HG02943 (cell line): ENCODE results near the gene CAV1.
"Not testable (repeated sequence)": the region's sequence is repeated elsewhere in the genome, so short reads cannot be mapped to it uniquely, and the experiment has no call there.

Source experiments
- ATAC-seq: cut with Tn5 transposase; IDR thresholded peaks from one replicate; pipeline ENCODE4 v1.9.1; 2021; ENCODE audit warnings: mild to moderate bottlenecking, low read depth, moderate library complexity; ENCODE audit not compliant: unreplicated experiment

Gene CAV1, protein sequence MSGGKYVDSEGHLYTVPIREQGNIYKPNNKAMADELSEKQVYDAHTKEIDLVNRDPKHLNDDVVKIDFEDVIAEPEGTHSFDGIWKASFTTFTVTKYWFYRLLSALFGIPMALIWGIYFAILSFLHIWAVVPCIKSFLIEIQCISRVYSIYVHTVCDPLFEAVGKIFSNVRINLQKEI

DNA sequence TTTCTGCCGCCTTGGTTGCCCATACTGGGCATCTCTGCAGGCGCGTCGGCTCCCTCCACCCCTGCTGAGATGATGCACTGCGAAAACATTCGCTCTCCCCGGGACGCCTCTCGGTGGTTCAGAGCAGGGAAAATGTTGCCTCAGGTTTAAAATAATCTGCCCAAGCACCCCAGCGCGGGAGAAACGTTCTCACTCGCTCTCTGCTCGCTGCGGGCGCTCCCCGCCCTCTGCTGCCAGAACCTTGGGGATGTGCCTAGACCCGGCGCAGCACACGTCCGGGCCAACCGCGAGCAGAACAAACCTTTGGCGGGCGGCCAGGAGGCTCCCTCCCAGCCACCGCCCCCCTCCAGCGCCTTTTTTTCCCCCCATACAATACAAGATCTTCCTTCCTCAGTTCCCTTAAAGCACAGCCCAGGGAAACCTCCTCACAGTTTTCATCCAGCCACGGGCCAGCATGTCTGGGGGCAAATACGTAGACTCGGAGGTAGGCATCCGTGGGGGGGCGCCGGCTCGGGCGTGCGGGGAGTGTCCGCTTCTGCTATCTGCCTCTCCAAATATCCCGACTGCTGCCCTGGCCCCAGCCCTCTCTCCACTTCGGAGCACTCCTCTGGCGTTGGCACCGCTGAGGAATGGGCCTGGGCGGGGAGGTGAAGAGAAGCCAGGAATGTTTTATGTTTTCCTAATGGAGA is at the start of gene CAV1:
CAV1 (plus strand) TSS at position 428 of the 689 bp plus-strand sequence; CDS start at position 455, 27 bp downstream.
- ATAC-seq = no peak

DNA sequence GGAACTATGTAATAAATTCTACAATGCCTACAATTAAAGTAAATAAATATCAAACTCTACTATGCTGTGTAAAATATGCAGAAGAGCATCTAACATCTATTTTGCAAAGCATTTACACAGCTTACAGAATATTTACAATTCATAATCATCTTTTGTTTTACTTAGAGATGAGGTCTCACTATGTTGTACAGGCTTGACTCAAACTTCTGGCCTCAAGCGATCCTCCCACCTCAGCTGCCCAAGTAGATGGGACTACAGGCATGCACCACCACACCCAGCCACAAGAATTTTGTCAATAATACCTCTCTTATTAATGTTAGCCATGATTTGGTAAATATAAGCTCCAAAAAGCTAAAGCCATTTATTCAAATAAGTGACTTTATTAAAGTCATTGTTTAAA is 47.2 kb upstream of the CAV1 start:
- no peak for ATAC-seq

DNA sequence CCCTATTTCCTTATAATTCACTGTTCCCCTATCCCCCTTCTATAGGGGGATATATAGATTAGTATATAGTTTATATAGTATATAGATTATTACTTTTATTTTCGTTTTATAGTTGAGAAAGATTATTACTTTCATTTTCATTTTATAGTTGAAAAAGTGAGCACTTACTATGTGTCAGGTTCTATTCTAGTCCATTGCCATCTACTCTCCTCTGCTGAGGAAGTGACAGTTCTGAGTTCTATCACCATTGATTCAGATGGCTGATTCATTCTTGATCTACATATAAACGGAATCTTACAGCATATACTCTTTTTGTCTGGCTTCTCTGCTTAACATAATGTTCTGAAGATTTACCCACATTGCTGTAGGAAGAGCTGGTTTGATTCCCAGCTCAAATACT is 46.0 kb upstream of the CAV1 start:
- no peak for ATAC-seq

DNA sequence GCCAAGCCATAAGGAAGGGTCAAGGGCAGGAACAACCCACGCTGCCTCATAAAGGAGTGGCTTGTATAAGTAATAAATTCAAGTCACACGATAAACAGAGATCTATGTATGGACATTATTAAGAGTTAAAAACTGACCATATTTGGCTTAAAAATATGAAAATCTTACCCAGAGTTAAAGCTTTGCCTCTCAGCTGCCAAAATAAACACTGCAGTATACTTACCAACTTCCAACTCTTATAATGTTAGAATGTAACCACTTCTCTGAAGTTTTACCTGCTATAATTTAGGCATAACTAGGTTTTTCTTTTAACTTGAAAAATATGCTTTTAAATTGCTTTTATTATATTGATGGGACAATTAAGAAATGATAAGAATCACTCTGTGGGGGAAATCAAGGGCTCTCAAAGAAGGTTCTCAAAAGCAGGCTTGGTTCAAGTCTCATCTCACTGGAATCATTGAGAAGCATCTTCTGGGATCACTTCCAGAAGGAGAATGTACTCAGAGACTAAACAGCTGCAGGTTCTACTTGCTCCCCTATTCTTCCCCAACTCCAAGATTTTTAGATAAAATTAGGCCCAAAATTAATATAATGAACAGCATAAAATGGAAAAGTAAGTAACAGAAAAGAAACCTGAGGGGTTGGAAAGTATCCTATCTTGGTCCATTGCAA is 41.4 kb upstream of the CAV1 start:
- ATAC-seq = no peak

DNA sequence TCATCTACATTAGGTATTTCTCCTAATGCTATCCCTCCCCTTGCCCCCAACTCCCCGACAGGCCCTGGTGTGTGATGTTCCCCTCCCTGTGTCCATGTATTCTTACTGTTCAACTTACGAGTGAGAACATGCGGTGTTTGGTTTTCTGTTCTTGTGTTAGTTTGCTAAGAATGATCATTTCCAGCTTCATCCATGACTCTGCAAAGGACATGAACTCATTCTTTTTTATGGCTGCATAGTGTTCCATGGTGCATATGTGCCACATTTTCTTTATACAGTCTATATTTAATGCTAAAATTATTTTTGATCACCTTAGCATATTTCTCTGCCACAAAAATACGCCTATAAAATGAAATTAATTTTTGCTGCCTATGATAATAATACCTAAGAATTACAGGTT is 40.4 kb upstream of the CAV1 start:
- not testable (repeated sequence) for ATAC-seq

DNA sequence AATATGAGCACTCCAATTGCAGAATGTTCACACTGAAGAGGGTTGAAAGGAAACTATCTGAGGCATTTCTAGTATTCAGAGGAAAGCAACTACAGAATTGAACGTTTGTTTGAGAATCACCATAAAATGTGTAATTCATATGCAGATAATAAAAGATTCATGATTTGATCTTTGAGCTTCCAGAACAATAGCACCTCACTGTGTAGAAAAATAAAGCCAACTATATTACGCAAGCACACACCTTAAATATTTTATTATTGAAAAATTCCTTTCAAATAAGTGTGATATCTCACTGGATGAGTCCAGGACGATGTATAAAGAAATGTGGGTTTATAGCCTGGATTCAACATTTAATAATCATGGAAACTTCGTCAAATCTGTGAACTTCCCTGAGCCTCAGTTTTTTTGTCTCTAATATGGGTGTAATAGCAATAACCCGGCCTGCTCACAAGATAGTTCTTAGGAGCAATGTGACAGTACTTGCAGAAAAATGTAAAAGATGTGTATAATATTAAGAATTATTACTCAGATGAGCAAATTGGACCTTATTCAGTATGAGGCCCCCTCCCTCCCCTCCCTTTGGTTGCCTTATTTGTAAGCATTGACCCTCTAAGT is 36.8 kb upstream of the CAV1 start:
- ATAC-seq = no peak

DNA sequence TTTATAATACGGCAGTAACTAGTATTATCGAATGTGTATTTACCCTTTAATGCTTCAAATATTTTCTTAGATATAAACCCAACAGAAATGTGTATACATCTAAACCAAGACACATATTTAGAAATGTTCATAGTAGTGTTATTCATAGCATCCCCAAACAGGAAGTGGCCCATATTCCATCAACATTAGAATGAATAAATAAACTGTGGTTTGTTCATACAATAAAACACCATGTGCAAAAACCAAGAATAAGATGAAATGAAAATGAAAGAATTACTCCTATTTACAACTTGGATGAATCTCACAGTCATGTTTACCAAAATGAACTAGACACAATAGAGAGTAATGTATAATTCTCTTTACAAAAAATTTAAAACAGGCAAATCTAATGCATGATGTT is 34.5 kb upstream of the CAV1 start:
- no peak for ATAC-seq

DNA sequence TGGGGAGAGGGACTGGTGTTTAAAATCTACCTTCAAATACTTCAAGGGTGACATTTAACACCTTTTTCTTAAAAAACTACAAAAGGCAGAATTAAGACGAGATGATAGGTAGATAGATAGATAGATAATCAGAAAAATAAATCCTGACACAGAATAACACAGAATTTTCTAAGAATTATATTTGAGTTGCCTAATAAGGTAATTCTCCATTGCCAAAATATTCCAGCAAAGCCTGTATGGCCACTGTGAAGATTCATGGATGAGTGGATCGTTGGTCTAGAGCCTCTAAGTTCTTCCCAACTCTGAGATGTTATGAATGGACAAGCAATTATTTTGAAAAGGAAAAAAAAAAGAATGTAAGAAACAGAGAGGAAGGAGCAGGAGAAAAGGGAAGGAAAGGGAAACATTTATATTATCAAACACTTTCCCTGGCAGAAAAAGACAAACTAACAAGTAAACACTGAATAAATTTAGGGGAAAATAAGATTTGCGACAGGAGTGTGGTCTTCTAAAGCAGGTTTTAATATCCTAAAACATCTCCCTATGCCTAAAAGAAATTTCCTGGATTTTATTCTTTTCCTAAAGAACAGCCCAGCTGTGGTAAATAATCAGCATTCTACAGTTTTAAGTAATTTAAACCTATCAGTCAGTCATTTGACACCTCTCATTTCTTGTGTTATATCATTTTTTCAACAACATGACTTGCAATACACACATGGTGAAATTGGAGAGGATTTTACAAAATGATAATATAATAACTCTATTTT is 32.8 kb upstream of the CAV1 start:
- no peak for ATAC-seq

DNA sequence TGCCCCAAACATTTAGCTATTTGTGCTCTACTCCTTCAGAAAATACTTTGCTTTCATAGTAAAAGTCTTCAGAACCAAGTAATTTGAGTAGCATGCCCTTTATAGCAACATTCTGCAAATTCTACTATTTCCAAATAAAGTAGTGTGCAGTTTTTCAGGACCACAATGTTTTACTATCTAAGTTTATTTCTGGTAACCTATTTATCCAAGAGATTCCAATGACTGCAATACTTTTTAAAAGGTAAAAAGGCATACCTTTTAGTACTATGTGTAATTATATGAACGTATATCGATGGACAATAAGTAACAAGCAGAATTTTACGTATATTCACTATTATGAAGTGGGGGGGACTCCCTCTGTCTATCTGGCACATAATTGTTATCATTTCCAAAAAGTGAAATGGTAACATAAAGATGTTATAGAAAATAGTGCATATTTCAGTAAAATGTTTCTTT is 32.2 kb upstream of the CAV1 start:
- ATAC-seq = no peak

DNA sequence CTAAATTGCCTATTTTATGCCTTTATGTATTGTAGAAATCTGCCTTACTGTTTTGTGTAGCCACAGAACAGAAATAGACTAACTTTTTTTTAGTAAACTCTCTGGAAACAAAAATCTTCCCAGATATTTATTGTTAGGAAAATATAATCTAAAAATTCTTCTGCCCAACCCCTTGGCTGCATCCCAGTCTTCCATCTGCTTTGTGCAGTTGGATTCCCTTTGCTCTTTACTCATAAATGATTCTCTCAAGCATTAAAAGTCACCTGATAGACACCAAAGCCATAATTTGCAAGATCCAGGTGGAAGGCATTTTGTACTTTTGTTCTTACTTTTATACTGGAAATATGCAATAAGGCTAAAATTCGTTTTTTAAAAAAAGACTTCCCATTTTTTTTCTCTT is 31.4 kb upstream of the CAV1 start:
- ATAC-seq = no peak

DNA sequence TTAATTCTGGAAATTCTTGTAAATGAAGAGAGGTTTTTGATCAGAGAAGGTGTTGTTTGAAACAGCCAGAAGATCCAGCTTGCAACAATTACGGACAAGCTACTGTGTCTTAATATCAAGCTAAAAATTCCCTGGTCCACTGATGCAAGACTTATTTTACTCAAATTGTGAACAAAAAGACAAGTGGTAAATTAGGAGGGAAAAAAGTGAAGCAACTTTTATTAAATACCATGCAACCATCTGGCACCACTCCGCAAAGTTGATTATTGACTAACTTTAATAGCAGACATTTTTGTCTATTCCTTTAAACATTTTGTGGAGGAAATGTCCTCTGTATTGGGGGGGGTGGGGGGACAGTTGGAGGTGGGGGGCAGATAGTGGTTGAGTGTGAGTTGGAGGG is 30.4 kb upstream of the CAV1 start:
- no peak for ATAC-seq

DNA sequence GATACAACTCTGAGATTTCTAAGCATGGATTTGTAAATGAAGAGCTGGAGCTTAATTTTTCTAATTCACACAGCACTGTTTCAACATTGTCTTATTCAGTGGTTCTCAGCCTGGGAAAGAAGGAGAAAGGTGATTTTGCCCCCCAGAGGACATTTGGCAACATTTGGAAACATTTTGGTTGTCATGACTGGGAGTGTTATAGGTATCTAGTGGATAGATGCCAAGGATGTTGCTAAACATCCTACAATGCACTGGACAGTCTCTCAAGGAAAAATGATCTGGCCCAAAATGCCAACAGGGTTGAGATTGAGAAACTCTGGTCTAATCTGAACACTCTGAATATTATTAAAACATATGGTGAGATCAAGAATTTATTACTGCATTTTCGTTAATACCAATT is 29.1 kb upstream of the CAV1 start:
- no peak for ATAC-seq

DNA sequence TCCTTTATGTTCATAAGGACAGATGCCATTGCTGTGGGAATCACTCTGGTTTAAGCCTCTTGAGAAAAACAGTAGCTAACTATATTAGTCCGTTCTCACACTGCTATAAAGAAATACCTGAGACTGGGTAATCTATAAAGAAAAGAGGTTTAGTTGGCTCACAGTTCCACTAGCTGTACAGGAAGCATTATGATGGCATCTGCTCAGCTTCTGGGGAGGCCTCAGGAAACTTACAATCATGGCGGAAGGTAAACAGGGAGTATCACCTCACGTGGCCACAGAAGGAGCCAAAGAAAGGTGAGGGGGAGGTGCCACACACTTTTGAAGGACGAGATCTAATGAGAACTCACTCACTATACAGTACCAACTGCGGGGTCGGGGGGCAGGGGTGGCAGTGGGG is 28.2 kb upstream of the CAV1 start:
- ATAC-seq = no peak

DNA sequence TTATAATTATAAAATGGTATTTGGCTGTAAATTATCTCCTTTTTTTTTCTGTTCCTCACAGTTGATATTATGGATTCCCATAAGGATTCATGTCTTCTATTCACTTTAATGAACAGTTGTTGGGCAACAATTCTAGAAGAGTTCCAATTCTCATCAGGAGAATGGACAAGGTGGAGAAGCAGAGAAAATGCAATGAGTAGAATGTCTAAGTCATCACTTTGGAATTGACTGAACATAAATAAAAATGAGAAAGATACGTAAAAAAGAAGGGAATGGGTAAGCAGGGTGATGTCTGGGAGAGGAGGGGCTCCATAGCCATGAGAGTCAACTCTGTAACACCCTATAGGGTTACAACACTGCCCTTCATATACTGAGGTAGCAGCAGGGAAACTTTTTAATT is 27.1 kb upstream of the CAV1 start:
- no peak for ATAC-seq

DNA sequence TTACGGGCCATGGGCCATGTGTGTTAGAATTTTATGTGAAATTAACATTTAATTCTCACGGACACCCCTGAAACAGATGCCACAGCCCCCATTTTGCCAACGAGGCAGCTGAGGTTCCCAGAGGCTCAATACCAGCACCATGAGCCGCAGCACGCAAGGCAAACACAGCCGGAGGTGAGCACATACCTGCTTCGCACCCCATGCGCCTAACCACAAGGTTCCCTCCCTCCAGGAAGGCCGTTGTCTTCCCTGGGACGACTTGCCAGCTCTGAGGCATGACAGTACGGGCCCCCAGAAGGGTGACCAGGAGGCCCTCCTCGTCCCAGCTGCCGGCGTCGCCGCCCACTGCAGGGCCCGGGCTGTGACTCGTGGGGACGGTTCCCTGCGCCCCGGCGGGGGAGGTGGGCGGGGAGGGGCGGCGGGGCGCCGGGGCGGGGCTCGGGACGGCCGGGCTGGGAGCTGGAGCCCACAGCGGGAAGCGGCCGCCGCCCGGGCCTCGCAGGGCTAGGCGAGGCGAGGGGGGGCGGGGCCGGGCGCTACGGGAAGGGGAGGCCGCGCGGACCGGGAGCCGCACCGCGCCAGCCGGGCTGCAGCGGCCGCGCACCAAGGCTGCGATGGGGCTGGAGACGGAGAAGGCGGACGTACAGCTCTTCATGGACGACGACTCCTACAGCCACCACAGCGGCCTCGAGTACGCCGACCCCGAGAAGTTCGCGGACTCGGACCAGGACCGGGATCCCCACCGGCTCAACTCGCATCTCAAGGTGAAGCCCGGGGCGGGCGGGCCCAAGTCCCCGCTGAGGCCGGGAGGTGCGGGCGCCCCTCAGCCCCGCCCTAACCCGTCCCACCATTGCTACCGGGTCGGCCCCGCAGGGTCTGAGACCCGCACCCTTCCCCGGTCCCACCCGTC is 25.4 kb upstream of the CAV1 start, which contains the start of gene CAV2:
CAV2 (plus strand) TSS at position 571 of the 910 bp plus-strand sequence; CDS start at position 615, 44 bp downstream.
- ATAC-seq = peak; percentile 38

DNA sequence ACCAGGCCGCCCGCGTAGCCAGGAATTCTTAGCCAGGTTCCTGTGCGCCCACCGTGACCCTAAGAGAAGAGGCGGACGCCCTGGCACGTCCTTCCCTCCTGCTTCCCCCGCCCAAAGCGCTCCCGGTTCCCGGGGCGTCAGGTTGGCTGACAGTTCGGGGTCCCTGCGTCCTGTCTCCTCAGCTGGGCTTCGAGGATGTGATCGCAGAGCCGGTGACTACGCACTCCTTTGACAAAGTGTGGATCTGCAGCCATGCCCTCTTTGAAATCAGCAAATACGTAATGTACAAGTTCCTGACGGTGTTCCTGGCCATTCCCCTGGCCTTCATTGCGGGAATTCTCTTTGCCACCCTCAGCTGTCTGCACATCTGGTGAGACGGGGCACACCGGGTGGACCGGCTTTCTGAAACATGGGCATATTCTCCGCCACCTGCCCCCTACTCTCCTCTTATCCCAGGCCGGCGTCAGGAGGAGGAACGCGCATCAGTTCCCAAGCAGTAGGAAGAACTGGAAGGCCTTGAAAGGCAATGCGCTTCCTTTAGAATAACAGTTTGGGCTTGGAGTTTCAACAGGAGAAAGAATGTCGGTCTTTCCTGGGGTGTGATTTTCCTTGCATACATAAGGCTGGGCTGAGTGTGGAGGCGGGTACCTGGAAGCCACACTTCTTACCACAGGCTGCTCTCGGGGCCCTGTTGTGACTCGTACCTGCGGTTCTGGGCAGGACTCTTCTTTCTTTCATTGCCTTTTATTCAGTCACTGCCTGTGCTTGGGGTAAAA is 24.6 kb upstream of the CAV1 start:
- peak; percentile 52 for ATAC-seq

DNA sequence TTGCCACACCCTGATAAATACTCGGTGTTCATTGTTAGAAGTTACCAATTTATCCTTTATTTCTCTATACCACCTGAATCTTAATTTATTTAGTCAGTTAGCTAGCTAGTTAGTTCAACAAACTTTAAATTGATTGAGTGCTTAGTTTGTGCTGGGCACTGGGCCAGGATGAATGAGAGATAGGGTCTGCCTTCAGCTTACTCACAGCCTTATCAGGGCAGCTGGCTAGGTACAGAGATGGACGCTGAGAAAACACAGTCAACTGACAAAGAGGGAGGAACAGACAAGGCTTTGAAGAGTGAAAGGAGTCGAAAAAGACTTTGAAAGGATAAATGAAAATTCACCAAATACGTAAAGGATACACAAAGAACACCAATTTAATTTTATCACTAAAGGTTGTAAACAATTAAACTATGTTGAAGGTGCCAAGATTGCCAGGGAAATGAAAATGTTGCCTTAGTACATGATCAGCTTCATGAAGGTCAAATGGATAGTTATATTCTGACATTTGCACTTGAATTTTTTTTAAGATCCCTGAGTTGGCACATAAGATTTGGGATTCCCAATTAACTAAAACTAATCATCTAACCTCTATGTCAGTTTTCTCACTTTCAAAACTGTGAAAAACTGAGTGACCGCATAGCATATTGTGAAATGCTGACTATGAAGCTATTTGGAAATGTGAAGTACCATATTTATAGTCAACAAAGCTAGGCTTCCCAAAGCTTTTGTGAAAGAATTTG is 23.2 kb upstream of the CAV1 start:
- ATAC-seq = no peak
